GM12873 (cell line): Measurements from ENCODE around the gene TDRD9.

ENCODE experiments used
- CTCF ChIP-seq: IDR thresholded peaks from 2 replicates; pipeline ENCODE4 v1.5.1; 2012; ENCODE audit warnings: low read depth, mild to moderate bottlenecking, moderate library complexity, low read length, control low read depth; ENCODE audit not compliant: insufficient read depth; ENCODE audit errors: missing control alignments

The TDRD9 gene

GRCh38 chr14:103883263-103883523 is 45.1 kb upstream of the TDRD9 start:
- TF ChIP-seq CTCF, result no peak

- TF ChIP-seq CTCF, result no peak
These were observed 43.4 kb upstream of the TDRD9 start for GRCh38 chr14:103884854-103885253.

GRCh38 chr14:103885509-103885932 is 42.7 kb upstream of the TDRD9 start:
- TF ChIP-seq CTCF, result no peak

- no peak for TF ChIP-seq CTCF
These were observed 41.7 kb upstream of the TDRD9 start for GRCh38 chr14:103886304-103887169.

GRCh38 chr14:103887170-103887501 is 41.1 kb upstream of the TDRD9 start:
- no peak for TF ChIP-seq CTCF

GRCh38 chr14:103887557-103888115 is 40.6 kb upstream of the TDRD9 start:
- no peak for TF ChIP-seq CTCF

- no peak for TF ChIP-seq CTCF
These were observed 38.8 kb upstream of the TDRD9 start for GRCh38 chr14:103889313-103890051.
